Islet precursor cell (in vitro differentiated cells): ENCODE measurements around the gene BYSL.
"Not testable (repeated sequence)": the region's sequence is repeated elsewhere in the genome, so short reads cannot be mapped to it uniquely, and the experiment has no call there.

Experiments
- DNase-seq: peaks from one replicate; pipeline ENCODE4 v3.0.0-alpha.2; 2018

The BYSL gene

GRCh38 chr6:41917528-41917927 is 3.8 kb upstream of the BYSL start:
- DNase-seq = peak; percentile 65

- no peak for DNase-seq
Measured at GRCh38 chr6:41921712-41921998, 356 bp downstream of the BYSL start.

- no peak for DNase-seq
Measured at GRCh38 chr6:41922154-41922553, 855 bp downstream of the BYSL start.

- DNase-seq = no peak
Measured at GRCh38 chr6:41927253-41927652, 6.0 kb downstream of the BYSL start.

DNA sequence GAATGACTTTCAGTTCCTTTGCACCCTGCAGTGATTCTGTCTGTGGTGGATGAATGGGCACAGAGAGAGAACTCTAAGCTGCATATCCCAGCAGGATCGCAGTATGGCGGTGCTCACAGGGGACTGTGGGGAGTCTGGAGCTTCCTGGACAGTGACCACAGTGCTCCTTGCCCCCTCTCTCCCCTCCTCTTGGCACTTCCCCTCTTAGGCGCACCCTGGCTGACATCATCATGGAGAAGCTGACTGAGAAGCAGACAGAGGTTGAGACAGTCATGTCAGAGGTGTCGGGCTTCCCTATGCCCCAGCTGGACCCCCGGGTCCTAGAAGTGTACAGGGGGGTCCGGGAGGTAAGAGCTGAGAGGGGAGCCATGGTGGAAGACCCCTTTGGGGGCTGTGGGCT is 8.6 kb downstream of the BYSL start:
- no peak for DNase-seq

- DNase-seq = no peak
Measured at GRCh38 chr6:41931792-41932191, 10.5 kb downstream of the BYSL start.

DNA sequence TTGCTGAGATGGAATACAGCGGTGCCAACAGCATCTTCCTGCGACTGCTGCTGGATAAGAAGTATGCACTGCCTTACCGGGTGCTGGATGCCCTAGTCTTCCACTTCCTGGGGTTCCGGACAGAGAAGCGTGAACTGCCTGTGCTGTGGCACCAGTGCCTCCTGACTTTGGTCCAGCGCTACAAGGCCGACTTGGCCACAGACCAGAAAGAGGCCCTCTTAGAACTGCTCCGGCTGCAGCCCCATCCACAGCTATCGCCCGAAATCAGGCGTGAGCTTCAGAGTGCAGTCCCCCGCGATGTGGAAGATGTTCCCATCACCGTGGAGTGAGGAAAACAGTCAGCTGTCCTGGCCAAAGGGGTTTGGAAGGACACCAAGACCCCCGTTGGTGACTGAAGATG is 11.1 kb downstream of the BYSL start:
- DNase-seq = no peak

DNA sequence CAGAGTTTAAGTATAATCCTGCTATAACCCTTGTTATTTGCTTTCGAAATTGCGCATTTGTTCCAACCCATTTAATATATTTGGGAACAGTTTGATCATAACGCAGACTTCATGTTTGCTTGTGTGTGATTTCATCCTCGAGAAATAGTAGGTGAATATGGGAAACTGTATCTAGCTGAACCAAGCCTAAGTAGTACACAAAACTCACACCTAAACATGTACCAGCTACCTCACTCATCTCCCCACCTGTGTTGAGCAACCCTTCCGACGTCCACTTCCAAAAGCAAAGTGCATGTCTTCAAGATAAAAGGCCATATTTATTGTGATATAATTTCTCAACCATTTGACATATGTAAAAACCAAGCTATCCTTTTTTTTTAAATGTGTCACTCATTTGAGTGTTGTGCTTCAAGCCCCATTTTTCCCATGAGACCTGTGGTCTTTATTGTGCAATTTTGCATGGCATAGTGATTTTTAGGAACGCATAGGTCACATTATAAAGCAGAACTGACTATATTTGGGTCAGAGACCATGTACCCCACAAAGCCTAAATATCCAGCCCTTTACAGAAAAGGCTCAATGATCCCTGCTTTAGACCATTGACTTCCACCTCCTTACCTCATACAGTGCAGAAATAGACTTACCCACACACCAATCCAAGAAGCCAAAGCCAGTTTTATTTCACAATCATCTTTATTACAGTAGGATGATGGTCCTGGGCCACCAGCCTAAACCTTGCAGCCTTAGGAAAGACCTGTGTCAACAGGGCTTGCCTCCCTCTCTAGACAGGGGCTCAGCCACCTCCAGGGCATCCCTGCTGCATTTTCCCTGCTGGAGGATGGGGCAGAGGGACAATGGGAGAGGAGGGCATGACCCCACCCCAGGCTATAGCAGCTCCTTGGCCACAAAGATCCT is 13.2 kb downstream of the BYSL start:
- DNase-seq = peak; percentile 65

GRCh38 chr6:41935193-41935574 is 13.9 kb downstream of the BYSL start:
- no peak for DNase-seq

DNA sequence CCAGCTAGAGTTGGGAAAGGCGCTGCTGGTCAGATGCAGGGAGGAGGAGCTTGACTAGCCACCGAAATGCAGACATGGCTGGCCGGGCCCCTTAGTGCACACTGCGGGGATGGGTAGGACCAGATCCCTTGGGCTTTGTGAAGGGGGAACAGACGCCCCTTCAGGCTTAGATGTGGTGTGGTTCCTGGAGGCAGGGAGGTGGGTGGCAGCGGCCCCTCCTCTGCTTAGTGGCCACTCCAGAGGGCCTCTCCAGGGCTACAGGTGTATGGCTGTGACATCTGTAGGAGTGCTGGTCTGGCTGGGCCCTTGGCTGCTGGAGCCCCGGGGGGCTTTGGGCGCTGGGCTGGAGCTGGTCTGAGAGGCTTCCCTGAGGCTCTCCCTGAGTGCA is 14.4 kb downstream of the BYSL start:
- DNase-seq = no peak

DNA sequence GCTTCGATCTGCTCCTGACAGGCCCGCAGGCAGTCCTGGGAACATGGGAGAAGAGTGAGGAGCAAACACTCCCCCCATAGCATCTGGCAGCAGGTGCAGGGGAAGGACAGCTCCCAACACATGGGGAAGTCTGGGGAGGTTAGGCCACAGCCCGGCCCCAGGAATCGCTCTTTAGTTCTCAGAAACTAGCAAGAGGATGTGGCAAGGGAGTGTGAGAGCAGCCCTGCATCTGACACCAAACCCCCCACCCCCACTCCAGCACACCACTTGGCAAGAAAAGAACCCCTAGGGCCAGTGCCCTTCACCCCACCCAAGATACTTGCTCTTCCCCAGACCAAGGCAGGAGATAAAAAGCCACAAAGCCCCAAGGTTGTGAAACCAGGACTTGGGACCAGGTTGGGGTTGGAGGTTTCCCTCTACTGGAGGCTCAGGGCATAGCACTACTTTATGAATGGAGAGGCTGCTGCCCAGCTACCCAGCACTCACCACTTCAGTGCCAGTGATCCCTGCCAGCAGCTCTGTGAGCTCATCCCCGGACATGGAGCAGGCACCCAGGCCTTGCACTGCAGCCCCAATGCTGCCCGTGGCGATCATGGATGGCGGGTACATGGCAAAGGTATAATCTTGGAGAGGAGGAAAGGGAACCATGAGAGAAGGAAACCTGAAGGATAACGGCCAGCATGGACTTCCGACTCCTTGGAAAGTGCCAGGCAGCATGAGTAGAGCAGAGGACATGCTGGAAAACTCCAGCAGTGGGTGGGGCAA is 15.0 kb downstream of the BYSL start:
- DNase-seq = peak; percentile 87

GRCh38 chr6:41937472-41937860 is 16.2 kb downstream of the BYSL start:
- DNase-seq = no peak

- DNase-seq = no peak
Measured at GRCh38 chr6:41937861-41938574, 16.7 kb downstream of the BYSL start.

GRCh38 chr6:41938590-41939175 is 17.4 kb downstream of the BYSL start:
- no peak for DNase-seq

DNA sequence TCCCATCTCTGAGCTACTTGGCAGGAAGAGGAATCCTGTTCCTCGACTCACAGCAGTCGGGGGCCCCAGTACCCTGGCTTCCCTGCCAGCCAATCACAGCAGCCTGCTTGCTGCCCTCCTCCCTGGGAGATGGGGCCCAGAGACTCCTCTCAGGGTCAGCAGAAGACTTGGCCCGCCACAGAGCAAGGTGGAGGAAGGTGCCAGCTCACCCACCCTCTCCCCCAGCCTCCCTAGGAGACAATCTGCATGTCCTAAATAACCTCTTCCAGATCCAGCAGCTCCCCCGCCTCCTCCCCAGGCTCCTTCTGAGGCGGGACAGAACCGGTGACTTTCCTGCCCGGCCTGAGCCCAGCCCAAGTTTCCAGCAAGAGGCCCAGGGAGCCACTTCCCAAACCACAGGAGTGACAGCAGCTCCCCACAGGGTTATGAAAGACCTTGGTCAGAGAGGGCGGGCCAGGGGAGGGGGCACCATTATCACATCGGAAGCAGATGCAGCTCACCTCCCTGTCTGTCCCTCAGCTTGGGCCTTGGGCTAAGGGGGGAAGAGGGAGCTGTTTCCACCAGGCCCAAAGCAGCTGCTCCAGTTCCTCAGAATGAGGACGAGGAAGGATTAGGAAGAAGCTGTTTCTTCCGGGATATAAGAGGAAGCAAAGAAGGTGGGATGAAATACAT is 18.0 kb downstream of the BYSL start:
- peak; percentile 72 for DNase-seq

GRCh38 chr6:41939848-41940758 is 18.8 kb downstream of the BYSL start:
- peak; percentile 73 for DNase-seq

GRCh38 chr6:41940759-41941279 is 19.5 kb downstream of the BYSL start:
- DNase-seq = peak; percentile 66

GRCh38 chr6:41941280-41942066 is 20.2 kb downstream of the BYSL start, which contains the start of gene CCND3:
Gene CCND3 (minus strand): TSS chr6:41941808. CDS start chr6:41941649, 159 bp downstream.
- peak; percentile 92 for DNase-seq

GRCh38 chr6:41942067-41942851 is 21.0 kb downstream of the BYSL start:
- no peak for DNase-seq

- DNase-seq = not testable (repeated sequence)
Measured at GRCh38 chr6:41942882-41943281, 21.6 kb downstream of the BYSL start.
